GM10266 (cell line): Measurements from ENCODE around the gene BTD.

Experiments
- DNase-seq: peaks from one replicate; pipeline ENCODE4 v3.0.0; 2012; ENCODE audit errors: extremely low spot score
- TF ChIP-seq, protein P1 (sequence below): IDR thresholded peaks from 2 replicates; pipeline ENCODE4 v1.5.1; 2012; ENCODE audit warnings: mild to moderate bottlenecking, low read depth; ENCODE audit not compliant: control insufficient read depth, insufficient read depth; ENCODE audit errors: missing control alignments

Gene BTD

GRCh38 chr3:15685927-15686326, 84.4 kb downstream of the BTD start:
- no peak for DNase-seq
- TF ChIP-seq, protein P1, sequence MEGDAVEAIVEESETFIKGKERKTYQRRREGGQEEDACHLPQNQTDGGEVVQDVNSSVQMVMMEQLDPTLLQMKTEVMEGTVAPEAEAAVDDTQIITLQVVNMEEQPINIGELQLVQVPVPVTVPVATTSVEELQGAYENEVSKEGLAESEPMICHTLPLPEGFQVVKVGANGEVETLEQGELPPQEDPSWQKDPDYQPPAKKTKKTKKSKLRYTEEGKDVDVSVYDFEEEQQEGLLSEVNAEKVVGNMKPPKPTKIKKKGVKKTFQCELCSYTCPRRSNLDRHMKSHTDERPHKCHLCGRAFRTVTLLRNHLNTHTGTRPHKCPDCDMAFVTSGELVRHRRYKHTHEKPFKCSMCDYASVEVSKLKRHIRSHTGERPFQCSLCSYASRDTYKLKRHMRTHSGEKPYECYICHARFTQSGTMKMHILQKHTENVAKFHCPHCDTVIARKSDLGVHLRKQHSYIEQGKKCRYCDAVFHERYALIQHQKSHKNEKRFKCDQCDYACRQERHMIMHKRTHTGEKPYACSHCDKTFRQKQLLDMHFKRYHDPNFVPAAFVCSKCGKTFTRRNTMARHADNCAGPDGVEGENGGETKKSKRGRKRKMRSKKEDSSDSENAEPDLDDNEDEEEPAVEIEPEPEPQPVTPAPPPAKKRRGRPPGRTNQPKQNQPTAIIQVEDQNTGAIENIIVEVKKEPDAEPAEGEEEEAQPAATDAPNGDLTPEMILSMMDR, result no peak

DNA sequence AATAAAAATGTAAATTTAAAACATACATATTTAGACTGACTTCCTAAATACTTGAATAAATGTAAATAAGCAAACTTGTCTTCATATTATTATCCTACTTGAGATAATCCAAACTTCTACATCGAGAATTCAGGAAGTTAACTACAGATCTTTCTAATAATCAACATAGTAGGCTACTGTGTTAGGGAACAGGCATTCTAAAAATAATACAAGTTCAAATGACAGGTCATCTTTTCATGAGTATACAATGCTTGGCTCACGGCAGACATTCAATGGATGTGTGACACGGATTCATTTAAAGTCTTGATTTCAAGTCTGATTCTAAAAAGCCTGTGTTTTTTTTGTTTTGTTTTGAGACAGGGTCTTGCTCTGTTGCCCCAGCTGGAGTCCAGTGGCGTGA, 88.7 kb downstream of the BTD start:
- TF ChIP-seq, protein P1, result no peak
- DNase-seq, result no peak

- DNase-seq, result no peak
- TF ChIP-seq, protein P1, result no peak
Observed at GRCh38 chr3:15690748-15691147, 89.2 kb downstream of the BTD start.

- DNase-seq, result no peak
- TF ChIP-seq, protein P1, result no peak
Observed at GRCh38 chr3:15693355-15693754, 91.8 kb downstream of the BTD start.

DNA sequence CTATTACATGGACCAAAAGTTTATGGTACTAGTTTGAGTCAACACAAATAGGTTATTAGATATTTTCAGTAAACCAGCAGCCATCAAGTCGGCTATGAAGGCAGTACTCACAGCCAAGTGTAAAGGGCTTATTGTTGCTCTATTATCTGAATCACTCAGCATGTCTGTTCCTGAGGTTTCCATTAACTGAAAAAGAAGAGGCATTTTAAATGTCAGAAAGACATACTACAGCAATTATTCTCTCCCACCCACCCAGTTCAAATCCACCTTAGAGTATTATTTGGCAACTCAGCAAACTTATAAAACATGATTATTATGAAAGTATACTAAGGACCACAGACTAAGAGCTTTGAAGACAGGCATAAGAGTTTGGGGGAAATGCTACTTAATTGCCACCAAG, 93.1 kb downstream of the BTD start:
- no peak for DNase-seq
- TF ChIP-seq, protein P1, result no peak
